Endometrial microvascular endothelial cells (primary cell): ENCODE results near the gene DHX57. TPM values are rescaled to one million over a fixed set of nuclear protein-coding genes. Genes with fewer than 3 reads are reported as not detected.
"Not testable (repeated sequence)": the region's sequence is repeated elsewhere in the genome, so short reads cannot be mapped to it uniquely, and the experiment has no call there.

Experiments
- in situ Hi-C: cut with HindIII; loops from 2 replicates; pipeline ENCODE4 v1.10.0; 2017; ENCODE audit warnings: low sequenced_read_pairs, low pct_unique_long_range_greater_than_20kb; ENCODE audit errors: inconsistent ontology term
- total RNA-seq: library from RNA; depleted of rRNA; stranded (reverse); fragments of >200 nt; gene quantifications from one replicate; pipeline ENCODE4 v1.2.3, GENCODE V29; 2015; ENCODE audit errors: inconsistent ontology term

The DHX57 gene
- total RNA-seq, 1 donor from 2014 or later = 14.1 TPM

DNA sequence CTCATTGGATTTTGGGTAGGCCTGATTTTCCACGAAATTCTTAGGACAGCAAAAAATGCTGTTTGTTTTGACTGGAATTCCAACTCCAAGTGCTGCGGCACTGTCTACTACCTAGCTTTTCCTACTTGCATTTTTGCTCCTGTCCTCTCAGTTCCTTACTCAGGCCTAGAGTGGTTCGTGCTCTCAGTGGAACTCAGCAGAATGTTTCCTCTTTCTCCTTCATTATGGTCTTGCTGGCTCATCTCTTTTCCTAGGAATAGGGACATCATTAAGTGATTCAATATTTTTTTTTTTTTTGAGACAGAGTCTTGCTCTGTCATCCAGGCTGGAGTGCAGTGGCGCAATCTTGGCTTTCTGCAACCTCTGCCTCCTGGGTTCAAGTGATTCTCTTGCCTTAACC lies 59.8 kb downstream of the DHX57 start:
- in situ Hi-C loops = no loop called here

DNA sequence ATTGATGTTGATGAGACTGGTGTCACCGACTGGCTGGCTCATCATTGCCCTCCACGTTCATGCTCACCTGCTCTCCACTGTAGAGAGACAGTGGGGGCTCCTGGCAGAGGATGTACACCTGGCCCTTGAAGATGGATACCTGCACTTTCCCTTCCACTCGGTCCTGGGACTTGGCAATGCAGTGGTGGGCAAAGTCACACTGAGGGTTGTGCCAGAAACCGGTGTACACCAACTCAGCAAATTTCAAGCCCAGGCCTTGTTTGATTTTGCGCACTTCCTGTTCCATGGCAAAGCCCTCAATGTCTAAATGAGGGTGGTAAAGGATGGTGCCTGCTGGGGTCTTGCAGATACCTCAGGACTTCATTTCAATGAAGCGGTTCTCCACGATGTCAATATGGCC lies 65.2 kb downstream of the DHX57 start:
- in situ Hi-C loops = no loop called here

DNA sequence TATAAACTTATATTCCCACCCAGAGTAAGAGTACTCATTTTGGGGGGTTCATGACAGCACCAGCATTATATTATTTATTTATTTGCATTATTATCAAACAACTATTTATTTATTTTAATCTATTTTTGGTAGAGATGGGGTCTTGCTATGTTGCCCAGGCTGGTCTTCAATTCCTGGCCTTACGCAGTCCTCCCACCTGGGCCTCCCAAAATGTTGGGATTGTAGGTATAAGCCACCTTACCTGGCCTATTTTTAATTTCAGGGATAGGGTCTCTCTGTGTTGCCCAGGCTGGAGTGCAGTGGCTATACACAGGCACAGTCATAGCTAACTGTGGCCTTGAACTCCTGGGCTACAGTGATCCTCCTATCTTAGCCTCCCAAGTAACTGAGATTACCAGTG lies 67.1 kb downstream of the DHX57 start:
- in situ Hi-C loops = no loop called here

DNA sequence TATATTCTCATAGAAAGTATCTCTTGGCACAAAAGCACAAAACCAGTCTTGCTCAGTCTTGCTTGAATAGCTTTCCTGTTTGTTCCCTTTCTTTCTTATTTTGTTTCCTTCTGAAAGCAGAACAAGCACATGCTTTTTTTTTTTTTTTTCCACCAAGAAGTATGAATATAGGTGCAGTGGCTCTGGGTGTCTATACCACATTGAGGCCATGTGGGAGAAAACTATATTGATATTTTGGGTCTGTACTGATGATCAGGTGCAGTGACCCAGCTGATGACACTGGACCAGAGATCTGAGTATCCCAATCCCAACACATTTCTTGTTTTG lies 69.0 kb downstream of the DHX57 start:
- in situ Hi-C loops = no loop called here

DNA sequence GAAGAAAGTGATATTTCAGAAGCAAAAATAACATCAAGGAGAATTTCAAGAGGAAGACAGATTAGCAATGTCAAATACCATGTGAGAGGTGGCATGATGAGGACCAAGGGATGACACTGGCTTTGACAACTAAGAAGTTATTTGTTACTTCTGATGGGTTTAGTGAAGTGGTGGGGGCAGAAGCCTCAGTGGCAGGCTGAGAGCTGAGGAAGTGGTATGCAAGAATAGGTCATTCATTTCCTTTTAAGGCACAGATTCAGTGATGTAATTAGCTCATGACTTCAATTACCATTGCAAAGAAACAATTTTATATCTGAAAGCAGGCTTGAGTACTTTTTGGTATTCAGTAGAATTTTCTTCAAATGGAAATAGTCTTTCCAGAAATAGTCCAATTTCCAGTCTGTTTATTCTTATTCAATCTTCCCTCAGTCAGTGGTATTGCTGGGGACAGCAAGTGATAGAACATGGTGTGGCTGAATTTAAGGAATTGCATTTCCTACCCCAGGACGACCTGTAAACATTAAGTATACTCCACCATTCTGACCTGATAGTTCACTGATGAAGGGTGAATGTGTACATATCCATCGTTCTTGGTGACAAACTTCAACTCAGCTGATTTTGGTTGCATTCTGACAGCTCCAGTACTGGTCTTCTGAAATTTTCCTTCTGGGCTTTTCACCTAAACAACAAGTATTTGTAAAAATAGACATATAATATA lies 69.6 kb downstream of the DHX57 start:
- in situ Hi-C loops = no loop called here

- in situ Hi-C loops = no loop called here
Observed at GRCh38 chr2:38797953-38798352, 77.8 kb downstream of the DHX57 start.

GRCh38 chr2:38797250-38797676 lies 78.5 kb downstream of the DHX57 start:
- in situ Hi-C loops = no loop called here

DNA sequence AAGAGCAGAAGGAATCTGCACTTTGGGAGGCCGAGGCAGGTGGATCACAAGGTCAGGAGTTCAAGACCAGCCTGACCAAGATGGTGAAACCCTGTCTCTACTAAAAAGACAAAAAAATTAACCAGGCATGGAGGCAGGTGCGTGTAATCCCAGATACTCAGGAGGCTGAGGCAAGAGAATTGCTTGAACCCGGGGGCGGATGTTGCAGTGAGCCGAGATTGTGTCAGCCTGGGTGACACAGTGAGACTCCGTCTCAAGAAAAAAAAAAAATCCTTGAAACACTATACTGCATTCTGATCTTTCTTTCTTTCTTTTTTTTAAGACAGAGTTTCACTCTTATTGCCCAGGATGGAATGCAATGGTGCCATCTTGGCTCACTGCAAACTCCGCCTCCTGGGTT lies 80.7 kb downstream of the DHX57 start:
- in situ Hi-C loops = not testable (repeated sequence)

DNA sequence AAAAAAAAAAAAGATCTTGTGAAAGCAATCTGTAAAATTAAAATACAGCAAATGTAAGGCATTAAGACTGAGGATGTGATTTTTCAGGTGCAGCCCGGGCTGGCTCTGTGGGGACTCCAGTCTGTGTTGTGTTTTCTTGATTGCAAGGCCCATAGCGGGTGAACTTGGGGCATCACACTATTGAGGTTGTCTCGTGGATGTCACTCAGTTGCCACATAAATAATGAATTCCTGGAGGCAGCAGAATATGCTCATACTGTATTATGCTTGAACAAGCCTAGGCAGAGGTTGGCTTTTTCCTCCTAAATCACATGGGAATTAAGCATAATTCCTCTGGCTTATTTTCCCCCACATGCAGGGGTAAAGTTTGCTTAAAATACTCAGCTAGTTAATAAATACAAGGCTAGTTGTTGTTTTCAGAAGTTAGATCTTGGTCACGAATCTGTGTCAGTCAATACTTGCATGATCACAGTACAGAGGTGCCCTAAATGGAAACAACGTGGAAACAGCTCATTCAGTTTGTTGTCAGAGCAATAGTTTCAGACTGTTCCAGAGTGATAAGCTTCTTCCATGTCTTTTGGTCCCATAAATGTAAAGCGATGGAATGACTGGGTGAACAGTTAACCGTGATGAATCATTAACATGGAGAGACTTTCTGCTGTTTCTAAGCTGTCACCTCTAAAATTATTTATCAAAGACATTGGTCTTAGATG lies 81.3 kb downstream of the DHX57 start:
- in situ Hi-C loops = no loop called here

- in situ Hi-C loops = no loop called here
Observed at GRCh38 chr2:38793511-38793910, 82.2 kb downstream of the DHX57 start.

DNA sequence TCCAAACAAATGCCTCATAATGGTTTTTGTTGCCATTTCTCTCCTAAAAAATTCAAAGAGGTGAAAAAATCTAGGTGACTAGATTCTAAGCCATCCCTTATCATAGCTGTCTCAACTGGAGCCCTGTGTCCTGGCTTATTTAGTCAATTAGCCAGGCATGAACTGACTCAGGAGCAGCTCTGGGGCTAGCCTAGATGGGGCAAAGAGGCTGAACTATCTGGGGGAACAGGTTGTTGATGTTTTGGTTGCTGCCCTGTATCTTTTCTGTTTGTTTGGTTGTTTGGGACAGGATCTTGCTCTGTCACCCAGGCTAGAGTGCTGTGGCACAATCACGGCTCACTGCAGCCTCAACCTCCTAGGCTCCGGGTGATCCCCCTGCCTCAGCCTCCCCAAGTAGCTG lies 83.0 kb downstream of the DHX57 start:
- in situ Hi-C loops = no loop called here

DNA sequence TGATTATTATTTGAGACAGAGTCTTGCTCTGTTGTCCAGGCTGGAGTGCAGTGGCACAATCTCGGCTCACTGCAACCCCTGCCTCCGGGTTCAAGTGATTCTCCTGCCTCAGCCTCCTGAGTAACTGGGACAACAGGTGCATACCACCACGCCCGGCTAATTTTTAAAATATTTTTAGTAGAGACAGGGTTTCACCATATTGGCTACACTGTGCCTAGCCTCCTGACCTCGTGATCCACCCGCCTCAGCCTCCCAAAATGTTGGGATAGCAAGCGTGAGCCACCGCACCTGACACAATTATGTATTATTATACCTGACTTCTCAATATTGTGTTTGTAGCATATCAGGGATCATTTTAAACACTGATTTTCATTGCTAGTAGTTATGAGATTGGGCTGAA lies 83.4 kb downstream of the DHX57 start:
- in situ Hi-C loops = not testable (repeated sequence)

- in situ Hi-C loops = no loop called here
Observed at GRCh38 chr2:38791744-38792143, 84.0 kb downstream of the DHX57 start.

GRCh38 chr2:38789691-38790090 lies 86.0 kb downstream of the DHX57 start:
- in situ Hi-C loops = no loop called here

- in situ Hi-C loops = no loop called here
Observed at GRCh38 chr2:38788306-38788705, 87.4 kb downstream of the DHX57 start.

- in situ Hi-C loops = no loop called here
Observed at GRCh38 chr2:38783586-38783985, 92.1 kb downstream of the DHX57 start.

DNA sequence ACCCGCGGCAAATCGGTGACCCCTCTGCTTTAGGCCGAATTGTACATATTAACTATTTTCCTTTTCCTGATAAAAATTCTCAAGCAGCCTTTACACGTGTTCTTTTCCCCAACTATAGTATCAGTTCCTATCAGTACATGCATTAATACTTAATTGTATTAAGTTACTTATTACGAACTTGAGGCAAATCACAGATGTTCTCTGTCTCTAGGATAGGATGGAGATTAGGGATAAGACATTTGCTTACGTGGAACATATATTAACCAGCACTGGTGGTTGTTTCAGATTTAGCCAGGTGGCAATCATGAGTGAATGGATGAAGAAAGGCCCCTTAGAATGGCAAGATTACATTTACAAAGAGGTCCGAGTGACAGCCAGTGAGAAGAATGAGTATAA lies 97.0 kb downstream of the DHX57 start:
- in situ Hi-C loops = no loop called here

- in situ Hi-C loops = no loop called here
Observed at GRCh38 chr2:38776531-38776930, 99.2 kb downstream of the DHX57 start.

DNA sequence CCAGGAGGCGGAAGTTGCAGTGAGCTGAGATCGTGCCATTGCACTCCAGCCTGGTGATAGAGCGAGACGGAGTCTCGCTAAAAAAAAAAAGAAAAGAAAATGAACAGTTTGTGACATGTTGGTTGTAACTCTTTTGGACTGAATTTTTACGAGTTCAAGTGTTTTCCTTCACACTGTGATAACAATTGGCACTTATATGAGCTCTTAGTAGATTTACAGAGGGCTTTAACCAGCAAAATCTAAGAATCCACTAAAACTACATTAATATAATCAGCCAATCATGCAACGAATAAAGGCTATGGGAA lies 99.9 kb downstream of the DHX57 start:
- in situ Hi-C loops = no loop called here

GRCh38 chr2:38775097-38775920 lies 100.4 kb downstream of the DHX57 start:
- in situ Hi-C loops = no loop called here
